Endothelial cell (in vitro differentiated cells): ENCODE data around the gene ECM2. TPM values are rescaled to one million over a fixed set of nuclear protein-coding genes. Genes with fewer than 3 reads are reported as not detected.
A peak's percentile ranks its signal among the peaks of the same experiment; 100 is the strongest.

Experiments used
- DNase-seq: peaks from one replicate; pipeline ENCODE4 v3.0.0; 2021; ENCODE audit warnings: low spot score
- H3K27ac Mint-ChIP-seq: one replicate; pipeline ENCODE4 v1.8.0; 2021; ENCODE audit warnings: mixed read lengths, inconsistent platforms; ENCODE audit not compliant: unreplicated experiment
- H3K27me3 Mint-ChIP-seq: one replicate; pipeline ENCODE4 v1.8.0; 2021; ENCODE audit warnings: mild to moderate bottlenecking, moderate library complexity, mixed read lengths, inconsistent platforms; ENCODE audit not compliant: unreplicated experiment
- H3K36me3 Mint-ChIP-seq: one replicate; pipeline ENCODE4 v1.8.0; 2021; ENCODE audit warnings: mild to moderate bottlenecking, low read depth, mixed read lengths, inconsistent platforms; ENCODE audit not compliant: unreplicated experiment
- H3K4me1 Mint-ChIP-seq: one replicate; pipeline ENCODE4 v1.8.0; 2021; ENCODE audit warnings: mild to moderate bottlenecking, mixed read lengths, inconsistent platforms; ENCODE audit not compliant: unreplicated experiment
- H3K4me3 Mint-ChIP-seq: one replicate; pipeline ENCODE4 v1.8.0; 2021; ENCODE audit warnings: mild to moderate bottlenecking, mixed read lengths, inconsistent platforms; ENCODE audit not compliant: unreplicated experiment
- H3K9me3 Mint-ChIP-seq: one replicate; pipeline ENCODE4 v1.8.0; 2021; ENCODE audit warnings: mixed read lengths, inconsistent platforms; ENCODE audit not compliant: unreplicated experiment
- total RNA-seq: library from RNA; stranded (reverse); fragmentation: NEBNext Ultra II Directional; extraction: Animal tissue kit (Norgen Biotek cat#: 25700); gene quantifications from one replicate; pipeline ENCODE4 v1.2.1, GENCODE V29; 2021; ENCODE audit not compliant: unreplicated experiment
- TF ChIP-seq, protein P1 (sequence below): fragments of 200-600 bp; sonication (generic); IDR thresholded peaks from one replicate; pipeline ENCODE4 v1.5.0; 2021; ENCODE audit warnings: antibody characterized with exemption; ENCODE audit not compliant: unreplicated experiment

ECM2 gene
- total RNA-seq, 1 donor from 2014 or later, result not detected

DNA sequence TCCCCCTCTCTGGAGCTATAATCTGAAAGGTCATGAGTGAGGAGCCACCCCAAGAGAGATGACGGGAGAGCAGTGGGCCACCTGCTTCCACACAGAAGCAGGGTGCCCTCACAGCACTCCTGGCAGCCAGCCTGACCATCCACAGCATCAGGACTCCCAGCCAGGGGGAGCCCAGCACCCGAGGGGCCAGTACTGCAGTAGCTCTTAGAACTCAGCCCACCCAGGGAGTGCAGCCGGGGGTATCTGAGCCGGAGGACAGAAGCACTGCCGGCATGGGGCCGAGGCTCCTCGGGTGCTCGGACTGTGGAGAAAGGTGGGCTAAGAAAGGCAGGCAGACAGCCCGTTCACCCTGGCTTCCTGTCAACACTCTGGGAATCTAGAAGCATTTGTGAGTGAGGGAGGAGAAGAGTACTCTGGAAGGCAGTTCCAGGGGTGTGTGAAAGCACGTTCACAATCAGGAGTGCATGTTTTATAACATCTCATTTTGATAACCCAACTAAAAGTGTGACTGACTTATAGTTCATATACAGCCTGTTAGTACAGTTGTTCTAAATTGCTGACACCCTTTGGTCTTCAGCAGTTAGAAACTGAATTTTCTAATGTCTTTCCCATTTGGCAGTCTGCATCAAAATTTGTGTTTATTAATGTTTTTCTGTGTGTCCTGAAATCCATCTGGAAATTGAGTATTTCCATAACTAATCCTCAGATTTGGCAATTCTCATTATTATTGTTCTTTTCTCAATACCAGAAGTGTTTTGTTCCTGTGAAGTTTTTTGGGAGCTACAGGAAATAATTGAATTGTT is 27.6 kb downstream of the ECM2 start:
- Mint-ChIP-seq H3K27me3 (no peaks in the 10 kb centered on the region), H3K4me3 (no peak overlapping the region), H3K27ac (no peak overlapping the region), H3K9me3 (no peaks in the 10 kb centered on the region), H3K4me1 (peaks cover 24% of the 10 kb centered on the region), H3K36me3 (no peaks in the 10 kb centered on the region)
- TF ChIP-seq, protein P1, sequence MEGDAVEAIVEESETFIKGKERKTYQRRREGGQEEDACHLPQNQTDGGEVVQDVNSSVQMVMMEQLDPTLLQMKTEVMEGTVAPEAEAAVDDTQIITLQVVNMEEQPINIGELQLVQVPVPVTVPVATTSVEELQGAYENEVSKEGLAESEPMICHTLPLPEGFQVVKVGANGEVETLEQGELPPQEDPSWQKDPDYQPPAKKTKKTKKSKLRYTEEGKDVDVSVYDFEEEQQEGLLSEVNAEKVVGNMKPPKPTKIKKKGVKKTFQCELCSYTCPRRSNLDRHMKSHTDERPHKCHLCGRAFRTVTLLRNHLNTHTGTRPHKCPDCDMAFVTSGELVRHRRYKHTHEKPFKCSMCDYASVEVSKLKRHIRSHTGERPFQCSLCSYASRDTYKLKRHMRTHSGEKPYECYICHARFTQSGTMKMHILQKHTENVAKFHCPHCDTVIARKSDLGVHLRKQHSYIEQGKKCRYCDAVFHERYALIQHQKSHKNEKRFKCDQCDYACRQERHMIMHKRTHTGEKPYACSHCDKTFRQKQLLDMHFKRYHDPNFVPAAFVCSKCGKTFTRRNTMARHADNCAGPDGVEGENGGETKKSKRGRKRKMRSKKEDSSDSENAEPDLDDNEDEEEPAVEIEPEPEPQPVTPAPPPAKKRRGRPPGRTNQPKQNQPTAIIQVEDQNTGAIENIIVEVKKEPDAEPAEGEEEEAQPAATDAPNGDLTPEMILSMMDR, result no peak
- DNase-seq, result no peak

DNA sequence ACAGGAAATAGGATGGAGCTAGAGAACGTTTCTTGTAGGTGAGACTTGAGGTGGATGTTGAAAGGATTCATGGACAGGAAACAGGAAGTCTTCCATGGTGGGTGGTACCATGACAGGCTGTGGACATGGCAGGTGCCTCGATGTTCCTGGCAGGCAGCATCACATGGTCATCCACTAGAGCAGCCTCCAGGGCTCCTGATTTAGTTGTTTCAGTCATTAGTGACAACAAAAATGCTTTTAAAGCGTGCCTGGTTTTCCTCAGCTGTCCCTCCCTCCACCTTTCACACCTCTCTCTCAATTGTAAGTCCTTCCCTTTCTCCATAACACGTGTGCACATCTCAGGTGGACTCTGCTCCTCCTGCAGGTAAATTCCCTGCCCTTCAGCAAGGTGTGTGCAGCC is 28.3 kb downstream of the ECM2 start:
- TF ChIP-seq, protein P1, result no peak
- H3K4me3 Mint-ChIP-seq, result no peak overlapping the region
- DNase-seq, result no peak
- H3K9me3 Mint-ChIP-seq, result no peaks in the 10 kb centered on the region
- peak overlapping the region; percentile 61 for H3K27ac Mint-ChIP-seq
- peaks cover 24% of the 10 kb centered on the region for H3K4me1 Mint-ChIP-seq
- no peaks in the 10 kb centered on the region for H3K36me3 Mint-ChIP-seq
- no peaks in the 10 kb centered on the region for H3K27me3 Mint-ChIP-seq

DNA sequence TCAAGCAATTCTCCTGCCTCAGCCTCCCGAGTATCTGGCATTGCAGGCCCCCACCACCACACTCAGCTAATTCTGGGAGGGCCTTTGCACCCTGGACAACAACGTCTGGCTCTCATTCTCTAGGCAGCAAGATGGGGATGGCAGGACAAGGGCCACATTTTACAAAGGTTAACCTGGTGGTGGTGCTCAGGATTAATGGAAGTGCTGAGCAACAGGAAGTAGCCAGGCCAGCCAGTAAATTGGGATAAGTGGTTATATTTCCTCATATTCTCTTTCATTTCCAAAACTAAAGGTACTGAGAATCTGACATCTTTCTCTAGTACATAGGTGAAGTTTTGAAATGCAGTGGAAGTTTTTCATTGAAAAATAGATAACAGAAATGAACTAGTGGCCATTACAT is 28.8 kb downstream of the ECM2 start:
- Mint-ChIP-seq H3K36me3 (no peaks in the 10 kb centered on the region), H3K27me3 (no peaks in the 10 kb centered on the region), H3K4me3 (no peak overlapping the region), H3K9me3 (no peaks in the 10 kb centered on the region), H3K27ac (peak overlapping the region; percentile 61), H3K4me1 (peaks cover 24% of the 10 kb centered on the region)
- TF ChIP-seq, protein P1, result no peak
- DNase-seq, result no peak

DNA sequence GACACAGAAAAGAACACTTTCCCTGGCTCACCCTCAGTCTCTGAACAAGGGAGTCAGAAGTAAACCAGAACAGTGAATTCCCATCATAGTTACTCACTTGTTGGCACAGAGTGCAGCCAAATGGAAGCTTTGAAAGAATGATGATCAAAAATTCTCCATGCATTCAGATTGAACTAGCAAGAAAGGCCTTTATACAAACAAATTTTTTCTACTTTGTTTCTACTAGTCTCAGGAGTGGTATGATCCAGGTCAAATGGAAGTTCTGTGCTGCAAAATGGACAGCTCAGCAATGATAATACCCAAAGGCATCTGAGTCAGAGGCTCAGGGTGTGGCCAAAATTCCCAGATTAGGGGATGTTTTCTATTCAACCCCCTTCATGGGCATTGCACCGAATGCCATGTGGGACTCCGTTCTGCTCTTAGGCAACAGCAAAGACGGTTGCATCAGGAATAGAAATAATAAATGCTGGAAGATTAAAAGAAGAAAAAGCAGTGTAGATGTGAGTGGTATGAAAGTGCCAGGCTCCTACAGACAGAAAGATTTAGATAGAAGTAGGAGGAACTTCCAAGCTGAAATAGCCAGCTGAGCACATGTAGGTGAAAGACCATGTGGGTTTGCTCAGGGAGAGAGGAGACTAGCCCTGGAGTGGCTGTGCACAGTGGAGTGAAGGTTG is 29.5 kb downstream of the ECM2 start:
- TF ChIP-seq, protein P1, result no peak
- Mint-ChIP-seq H3K4me1 (peaks cover 23% of the 10 kb centered on the region), H3K27ac (no peak overlapping the region), H3K36me3 (no peaks in the 10 kb centered on the region), H3K27me3 (no peaks in the 10 kb centered on the region), H3K9me3 (no peaks in the 10 kb centered on the region), H3K4me3 (no peak overlapping the region)
- DNase-seq, result no peak

DNA sequence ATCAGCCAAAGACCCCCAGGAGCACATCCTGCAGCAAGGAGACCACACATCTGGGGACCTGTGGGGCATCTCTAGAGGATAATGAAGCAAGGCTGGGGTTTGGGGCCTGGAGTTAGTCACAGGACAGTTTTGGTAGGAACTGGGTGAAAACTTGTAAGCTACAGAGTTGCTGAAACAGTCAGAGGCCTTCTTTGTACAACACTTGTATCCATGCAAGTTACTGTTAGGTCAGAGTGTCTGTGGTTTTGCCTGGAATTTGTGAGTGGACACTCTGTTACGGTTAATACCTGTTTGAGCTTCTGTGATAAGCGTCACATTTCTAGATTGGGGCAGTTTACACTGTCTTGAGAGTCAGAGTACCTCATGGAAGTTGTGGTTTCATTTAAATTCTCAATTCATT is 30.9 kb downstream of the ECM2 start:
- Mint-ChIP-seq H3K27me3 (no peaks in the 10 kb centered on the region), H3K4me1 (peaks cover 22% of the 10 kb centered on the region), H3K4me3 (no peak overlapping the region), H3K36me3 (no peaks in the 10 kb centered on the region), H3K27ac (no peak overlapping the region), H3K9me3 (no peaks in the 10 kb centered on the region)
- TF ChIP-seq, protein P1, result no peak
- no peak for DNase-seq
